Prostate gland (tissue), 2 donors: ENCODE results near the gene CIRBP. TPM values are rescaled to one million over a fixed set of nuclear protein-coding genes. Genes with fewer than 3 reads are reported as not detected.
A peak's percentile ranks its signal among the peaks of the same experiment; 100 is the strongest.

Source experiments
- DNase-seq: peaks from one replicate; pipeline ENCODE4 v3.0.0-alpha.2; 2019; ENCODE audit warnings: low spot score
- H3K27ac ChIP-seq, 2 donors: fragments of 200-600 bp; sonication (generic); 2 replicates each; pipeline ENCODE4 v1.5.1; 2017 to 2019
- H3K27me3 ChIP-seq: fragments of 200-600 bp; sonication (generic); replicated peaks from 2 replicates; pipeline ENCODE4 v1.5.1; 2019; ENCODE audit not compliant: insufficient read depth
- H3K36me3 ChIP-seq, 2 donors: fragments of 200-600 bp; sonication (generic); 1 replicate in 1 of 2; 2 replicates in 1 of 2; pipeline versions ENCODE4 v1.5.1 to v1.8.1; 2017 to 2019
- H3K4me1 ChIP-seq: fragments of 200-600 bp; sonication (generic); replicated peaks from 2 replicates; pipeline ENCODE4 v1.5.1; 2019
- H3K4me3 ChIP-seq, 2 donors: fragments of 200-600 bp; sonication (generic); 2 replicates each; pipeline ENCODE4 v1.5.1; 2017 to 2019
- H3K9me3 ChIP-seq: fragments of 200-600 bp; sonication (generic); 2 replicates; pipeline ENCODE4 v1.5.1; 2017
- CTCF ChIP-seq, 4 experiments: fragments of 200-600 bp in 2 of 4; fragments of 450-650 bp in 2 of 4; sonication (generic) in 2 of 4; IDR thresholded peaks; 1 replicate in 3 of 4; 2 replicates in 1 of 4; pipeline ENCODE4 v1.5.1; 2016 to 2019; ENCODE audit warnings: antibody characterized with exemption in 4 of 4, mild to moderate bottlenecking in 2 of 4, moderate library complexity in 2 of 4
- POLR2A ChIP-seq: fragments of 450-650 bp; IDR thresholded peaks from one replicate; pipeline ENCODE4 v1.6.1; 2016; ENCODE audit warnings: antibody characterized with exemption, mild to moderate bottlenecking
- POLR2AphosphoS5 ChIP-seq: sonication (generic); formaldehyde crosslinking; IDR thresholded peaks from one replicate; pipeline ENCODE4 v1.6.1; 2017; ENCODE audit warnings: antibody characterized with exemption
- WGBS: methylation state at CpG from one replicate; pipeline ENCODE4 v1.1.5; 2018; 5-methylcytosine and 5-hydroxymethylcytosine counted together
- intact Hi-C: fragments of 100-400 bp; cut with DNase I; formaldehyde crosslinking; loops from one replicate; pipeline ENCODE4 v1.14.2; 2022
- total RNA-seq, 2 donors: library from RNA; depleted of rRNA; stranded (reverse); fragments of >200 nt; gene quantifications; one replicate each; pipeline ENCODE4 v1.1.0, GENCODE V29; 2016

CIRBP gene
- total RNA-seq, 2 donors from 2014 or later = 753 to 863 TPM

GRCh38 chr19:1284979-1285736 lies 16.0 kb downstream of the CIRBP start:
- intact Hi-C loops = no loop called here
- H3K9me3 ChIP-seq = no peaks in the 10 kb centered on the region
- no peak overlapping the region for H3K27ac ChIP-seq
- WGBS = 33% methylated on average over 34 of the region's 51 CpGs
- H3K27me3 ChIP-seq = peaks cover 9% of the 10 kb centered on the region
- H3K36me3 ChIP-seq = no peaks in the 10 kb centered on the region
- TF ChIP-seq POLR2A (no peak), POLR2AphosphoS5 (no peak), CTCF (IDR thresholded peaks at IDR 0.05) (no peak)
- no peaks in the 10 kb centered on the region for H3K4me1 ChIP-seq
- no peak for DNase-seq
- H3K4me3 ChIP-seq = no peak overlapping the region

DNA sequence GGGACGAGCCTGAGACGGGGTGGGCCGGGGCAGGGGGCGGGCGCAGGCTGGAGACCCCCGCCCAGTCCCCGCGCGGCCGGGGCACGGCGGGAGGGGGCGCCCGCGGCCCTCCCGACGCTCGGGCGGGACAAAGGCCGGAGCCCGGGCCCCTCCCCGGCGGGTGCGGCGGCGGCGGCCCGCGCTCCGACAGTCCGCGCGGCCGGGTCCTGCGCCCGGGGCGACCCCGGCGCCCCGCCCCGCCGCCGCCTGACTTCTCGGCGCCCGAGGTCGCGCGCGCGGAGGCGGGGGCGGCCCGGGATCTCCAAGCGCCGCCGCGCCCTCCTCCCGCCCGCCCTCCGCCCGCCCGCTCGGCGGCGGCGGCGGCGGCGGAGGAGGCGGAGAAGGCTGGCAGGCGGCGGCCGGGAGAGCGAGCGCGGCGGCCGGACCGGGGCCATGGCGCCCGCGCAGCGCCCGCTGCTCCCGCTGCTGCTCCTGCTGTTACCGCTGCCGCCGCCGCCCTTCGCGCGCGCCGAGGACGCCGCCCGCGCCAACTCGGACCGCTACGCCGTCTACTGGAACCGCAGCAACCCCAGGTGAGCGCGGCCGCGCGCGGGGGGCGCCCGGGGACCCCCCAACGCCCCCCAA lies 16.7 kb downstream of the CIRBP start, which contains the start of gene EFNA2:
EFNA2 (plus strand) TSS at position 137 of the 624 bp plus-strand sequence; CDS start at position 433, 296 bp downstream.
- peak within 1 kb of the TSS in 1 of 2 donors; percentile 7 for H3K4me3 ChIP-seq
- H3K4me1 ChIP-seq = no peaks in the 10 kb centered on the region
- peaks cover 9% of the 10 kb centered on the region for H3K27me3 ChIP-seq
- TF ChIP-seq POLR2AphosphoS5 = no peak
- no peak for TF ChIP-seq CTCF (IDR thresholded peaks at IDR 0.05)
- TF ChIP-seq POLR2A = no peak
- no peaks in the 10 kb centered on the region for H3K9me3 ChIP-seq
- no peak for DNase-seq
- 2% methylated on average over 16 of the region's 113 CpGs for WGBS
- intact Hi-C loops = no loop called here
- H3K27ac ChIP-seq = no peak within 1 kb of the TSS
- H3K36me3 ChIP-seq = no peaks in the 10 kb centered on the region

GRCh38 chr19:1286487-1287353 lies 17.6 kb downstream of the CIRBP start:
- 34% methylated on average over 37 of the region's 38 CpGs for WGBS
- no peak overlapping the region for H3K27ac ChIP-seq
- TF ChIP-seq POLR2A (no peak), POLR2AphosphoS5 (no peak), CTCF (IDR thresholded peaks at IDR 0.05) (no peak)
- no peaks in the 10 kb centered on the region for H3K4me1 ChIP-seq
- H3K36me3 ChIP-seq = no peaks in the 10 kb centered on the region
- H3K27me3 ChIP-seq = peaks cover 9% of the 10 kb centered on the region
- no peak overlapping the region for H3K4me3 ChIP-seq
- no peaks in the 10 kb centered on the region for H3K9me3 ChIP-seq
- no peak for DNase-seq
- intact Hi-C loops = no loop called here

DNA sequence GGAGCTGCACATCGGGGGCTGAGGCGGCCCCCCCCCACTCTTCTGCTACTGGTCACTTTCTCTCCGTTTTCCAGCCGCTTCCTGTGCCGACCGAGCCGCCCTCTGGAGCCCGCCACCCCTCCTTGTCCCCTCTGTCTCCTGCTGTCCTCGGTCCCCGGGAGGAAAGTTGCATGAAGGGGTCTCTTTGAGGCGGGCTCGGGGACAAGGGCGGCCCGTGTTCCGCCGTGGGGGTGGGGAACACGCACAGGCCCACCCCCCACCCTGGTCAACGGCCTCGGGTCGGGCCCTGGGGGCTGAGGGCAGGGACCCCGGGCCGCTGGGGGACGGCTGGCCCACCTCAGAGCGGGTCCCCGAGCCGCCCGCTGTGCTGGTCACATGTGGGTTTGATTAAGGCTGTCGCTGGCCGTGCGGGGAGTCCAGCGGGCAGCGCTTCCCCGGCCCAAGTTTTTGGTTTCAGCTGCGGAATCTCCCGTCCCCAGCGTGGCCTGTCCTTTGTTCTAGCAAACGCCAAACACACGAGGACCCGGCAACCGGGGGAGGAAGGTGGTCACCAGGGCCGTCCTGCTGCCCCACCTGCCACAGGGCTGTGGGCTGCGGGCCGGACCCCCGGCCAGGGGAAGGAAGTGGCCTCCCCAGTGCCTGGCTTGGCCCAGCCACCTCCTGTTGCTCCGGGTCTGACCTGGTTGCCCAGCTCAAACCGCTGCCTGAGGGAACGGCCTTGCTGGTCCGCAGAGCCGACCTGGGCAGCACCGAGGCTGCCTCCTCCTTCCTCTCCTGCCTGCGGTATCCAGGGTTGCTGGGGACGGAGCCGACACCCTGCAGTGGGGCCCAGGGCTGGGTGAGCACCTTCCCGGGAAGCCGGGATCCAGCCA lies 18.5 kb downstream of the CIRBP start:
- Histone ChIP-seq H3K9me3 (no peaks in the 10 kb centered on the region), H3K27ac (no peak overlapping the region), H3K36me3 (no peaks in the 10 kb centered on the region), H3K27me3 (peaks cover 9% of the 10 kb centered on the region), H3K4me1 (no peaks in the 10 kb centered on the region), H3K4me3 (no peak overlapping the region)
- intact Hi-C loops = no loop called here
- no peak for DNase-seq
- 38% methylated on average over 37 of the region's 55 CpGs for WGBS
- TF ChIP-seq CTCF (IDR thresholded peaks at IDR 0.05) (no peak), POLR2AphosphoS5 (no peak), POLR2A (no peak)
